Glutamatergic neuron (in vitro differentiated cells): Measurements from ENCODE around the gene TM2D1. TPM values are rescaled to one million over a fixed set of nuclear protein-coding genes. Genes with fewer than 3 reads are reported as not detected.
"Not testable (repeated sequence)": the region's sequence is repeated elsewhere in the genome, so short reads cannot be mapped to it uniquely, and the experiment has no call there.

Experiments
- DNase-seq: peaks from one replicate; pipeline ENCODE4 v3.0.0; 2022
- H3K27ac Mint-ChIP-seq: one replicate; pipeline ENCODE4 v1.8.0; 2020; ENCODE audit warnings: mild to moderate bottlenecking, mixed read lengths, inconsistent platforms; ENCODE audit not compliant: unreplicated experiment
- H3K27me3 Mint-ChIP-seq: one replicate; pipeline ENCODE4 v1.8.0; 2020; ENCODE audit warnings: mild to moderate bottlenecking, moderate library complexity, mixed read lengths, inconsistent platforms; ENCODE audit not compliant: unreplicated experiment
- H3K36me3 Mint-ChIP-seq: one replicate; pipeline ENCODE4 v1.8.0; 2020; ENCODE audit warnings: mild to moderate bottlenecking, mixed read lengths, inconsistent platforms; ENCODE audit not compliant: unreplicated experiment
- H3K4me1 Mint-ChIP-seq: one replicate; pipeline ENCODE4 v1.8.0; 2020; ENCODE audit warnings: mild to moderate bottlenecking, low read depth, mixed read lengths, inconsistent platforms; ENCODE audit not compliant: unreplicated experiment
- H3K4me3 Mint-ChIP-seq: one replicate; pipeline ENCODE4 v1.8.0; 2020; ENCODE audit warnings: mild to moderate bottlenecking, mixed read lengths, inconsistent platforms; ENCODE audit not compliant: unreplicated experiment
- H3K9me3 Mint-ChIP-seq: one replicate; pipeline ENCODE4 v1.8.0; 2020; ENCODE audit warnings: mild to moderate bottlenecking, moderate library complexity, mixed read lengths, inconsistent platforms; ENCODE audit not compliant: unreplicated experiment
- total RNA-seq: library from RNA; stranded (reverse); fragmentation: NEBNext Ultra II Directional; extraction: Animal tissue kit (Norgen Biotek cat#: 25700); gene quantifications from one replicate; pipeline ENCODE4 v1.2.1, GENCODE V29; 2021; ENCODE audit not compliant: unreplicated experiment
- TF ChIP-seq, protein P1 (sequence below): fragments of 200-600 bp; sonication (generic); IDR thresholded peaks from one replicate; pipeline ENCODE4 v1.5.0; 2021; ENCODE audit not compliant: partially characterized antibody, unreplicated experiment

The TM2D1 gene
- total RNA-seq, 1 donor from 2014 or later, result 21.1 TPM

DNA sequence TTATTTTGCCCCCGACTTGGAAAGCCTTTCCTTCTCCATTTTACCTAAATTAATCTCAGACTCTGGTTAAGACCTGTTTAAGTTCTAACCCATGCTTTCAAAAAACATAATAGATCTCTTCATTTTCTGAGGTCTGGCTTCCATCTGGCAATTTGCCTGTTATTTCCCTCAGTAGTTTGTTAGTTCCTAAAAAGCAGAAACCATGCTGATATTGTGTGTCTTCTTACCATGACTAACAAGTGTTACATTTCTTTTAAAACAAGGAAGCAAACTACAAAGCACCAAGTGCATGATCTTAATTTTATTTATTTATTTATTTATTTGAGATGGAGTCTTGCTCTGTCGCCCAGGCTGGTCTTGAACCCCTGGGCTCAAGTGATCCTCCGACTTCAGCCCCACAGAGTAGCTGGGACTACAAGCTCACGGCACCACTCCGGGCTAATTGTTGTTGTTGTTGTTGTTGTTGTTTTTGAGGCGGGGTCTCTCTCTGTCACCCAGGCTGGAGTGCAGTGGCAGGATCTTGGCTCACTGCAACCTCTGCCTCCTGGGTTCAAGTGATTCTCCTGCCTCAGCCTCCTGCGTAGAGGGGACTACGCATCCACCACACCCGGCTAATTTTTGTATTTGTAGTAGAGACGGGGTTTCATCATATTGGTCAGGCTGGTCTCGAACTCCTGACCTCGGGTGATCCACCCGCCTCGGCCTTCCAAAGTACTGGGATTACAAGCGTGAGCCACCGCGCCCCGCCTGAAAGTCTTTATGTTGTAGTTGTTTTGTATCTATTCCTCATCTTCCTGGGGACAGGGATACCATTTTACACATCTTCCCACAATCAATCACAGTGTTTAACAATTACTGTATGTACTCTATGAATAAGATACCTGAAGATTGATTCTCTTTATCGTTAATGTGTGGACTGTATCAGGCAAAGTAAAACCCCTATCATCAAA lies 16.1 kb upstream of the TM2D1 start:
- no peak for DNase-seq
- Mint-ChIP-seq H3K4me1 (no peaks in the 10 kb centered on the region), H3K27ac (no peak overlapping the region), H3K27me3 (peaks cover 1% of the 10 kb centered on the region), H3K4me3 (peak overlapping the region; percentile 15), H3K9me3 (peaks cover 3% of the 10 kb centered on the region), H3K36me3 (no peaks in the 10 kb centered on the region)
- TF ChIP-seq, protein P1, sequence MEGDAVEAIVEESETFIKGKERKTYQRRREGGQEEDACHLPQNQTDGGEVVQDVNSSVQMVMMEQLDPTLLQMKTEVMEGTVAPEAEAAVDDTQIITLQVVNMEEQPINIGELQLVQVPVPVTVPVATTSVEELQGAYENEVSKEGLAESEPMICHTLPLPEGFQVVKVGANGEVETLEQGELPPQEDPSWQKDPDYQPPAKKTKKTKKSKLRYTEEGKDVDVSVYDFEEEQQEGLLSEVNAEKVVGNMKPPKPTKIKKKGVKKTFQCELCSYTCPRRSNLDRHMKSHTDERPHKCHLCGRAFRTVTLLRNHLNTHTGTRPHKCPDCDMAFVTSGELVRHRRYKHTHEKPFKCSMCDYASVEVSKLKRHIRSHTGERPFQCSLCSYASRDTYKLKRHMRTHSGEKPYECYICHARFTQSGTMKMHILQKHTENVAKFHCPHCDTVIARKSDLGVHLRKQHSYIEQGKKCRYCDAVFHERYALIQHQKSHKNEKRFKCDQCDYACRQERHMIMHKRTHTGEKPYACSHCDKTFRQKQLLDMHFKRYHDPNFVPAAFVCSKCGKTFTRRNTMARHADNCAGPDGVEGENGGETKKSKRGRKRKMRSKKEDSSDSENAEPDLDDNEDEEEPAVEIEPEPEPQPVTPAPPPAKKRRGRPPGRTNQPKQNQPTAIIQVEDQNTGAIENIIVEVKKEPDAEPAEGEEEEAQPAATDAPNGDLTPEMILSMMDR, result no peak

- TF ChIP-seq, protein P1, result no peak
- H3K4me3 Mint-ChIP-seq, result no peak overlapping the region
- H3K4me1 Mint-ChIP-seq, result no peaks in the 10 kb centered on the region
- no peaks in the 10 kb centered on the region for H3K9me3 Mint-ChIP-seq
- no peaks in the 10 kb centered on the region for H3K36me3 Mint-ChIP-seq
- no peak overlapping the region for H3K27ac Mint-ChIP-seq
- DNase-seq, result no peak
- H3K27me3 Mint-ChIP-seq, result no peaks in the 10 kb centered on the region
Measured at GRCh38 chr1:61732726-61733125, 7.8 kb upstream of the TM2D1 start.

GRCh38 chr1:61730679-61731078 lies 5.7 kb upstream of the TM2D1 start:
- H3K27me3 Mint-ChIP-seq, result not testable (repeated sequence)

DNA sequence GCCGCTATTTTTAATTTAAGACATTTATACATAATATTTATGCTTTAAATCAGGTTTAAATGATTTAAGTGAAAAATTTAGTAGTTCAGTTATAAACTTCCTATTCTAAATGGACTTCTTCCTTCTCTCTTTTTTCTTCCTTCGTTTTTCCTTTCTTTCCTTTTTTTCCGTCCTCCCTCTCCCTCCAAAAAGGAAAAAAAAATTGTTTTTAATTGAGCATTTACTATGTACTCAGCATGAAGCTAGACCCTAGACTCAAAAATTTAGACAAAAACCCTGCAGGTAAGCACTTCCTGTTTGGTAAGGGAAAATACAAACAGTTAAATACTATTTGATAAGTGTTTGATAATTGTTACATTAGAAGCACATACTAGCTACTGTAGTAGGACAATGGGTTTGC lies 2.6 kb upstream of the TM2D1 start:
- no peak overlapping the region for H3K4me3 Mint-ChIP-seq
- no peaks in the 10 kb centered on the region for H3K36me3 Mint-ChIP-seq
- TF ChIP-seq, protein P1, result no peak
- no peak for DNase-seq
- peaks cover 10% of the 10 kb centered on the region for H3K9me3 Mint-ChIP-seq
- H3K27me3 Mint-ChIP-seq, result peaks cover 9% of the 10 kb centered on the region
- H3K27ac Mint-ChIP-seq, result no peak overlapping the region
- peaks cover 2% of the 10 kb centered on the region for H3K4me1 Mint-ChIP-seq

More at GRCh38 chr1:61730679-61731078, 5.7 kb upstream of the TM2D1 start:
- H3K27ac Mint-ChIP-seq, H3K4me3 Mint-ChIP-seq, DNase-seq, H3K9me3 Mint-ChIP-seq, H3K36me3 Mint-ChIP-seq, H3K4me1 Mint-ChIP-seq: not testable (repeated sequence)

DNA sequence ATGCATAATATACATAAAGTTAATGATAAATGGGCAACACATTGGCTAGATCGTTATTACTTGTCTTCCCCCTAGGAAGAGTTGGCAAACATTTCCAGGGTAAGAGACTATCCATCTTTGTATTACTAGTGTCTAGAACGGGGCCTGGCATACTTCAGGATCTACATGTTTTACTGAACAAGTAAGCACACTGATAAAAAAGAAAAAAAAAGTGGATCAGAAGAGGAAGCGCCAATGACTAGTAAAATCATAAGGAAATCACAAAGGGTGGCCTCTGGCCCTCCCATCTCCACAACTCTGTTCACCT lies 482 bp downstream of the TM2D1 start:
- H3K4me3 Mint-ChIP-seq, result peak overlapping the region; percentile 95
- peaks cover 9% of the 10 kb centered on the region for H3K27me3 Mint-ChIP-seq
- peaks cover 2% of the 10 kb centered on the region for H3K4me1 Mint-ChIP-seq
- H3K36me3 Mint-ChIP-seq, result no peaks in the 10 kb centered on the region
- H3K27ac Mint-ChIP-seq, result peak overlapping the region; percentile 95
- peaks cover 10% of the 10 kb centered on the region for H3K9me3 Mint-ChIP-seq
- TF ChIP-seq, protein P1, result no peak
- no peak for DNase-seq

DNA sequence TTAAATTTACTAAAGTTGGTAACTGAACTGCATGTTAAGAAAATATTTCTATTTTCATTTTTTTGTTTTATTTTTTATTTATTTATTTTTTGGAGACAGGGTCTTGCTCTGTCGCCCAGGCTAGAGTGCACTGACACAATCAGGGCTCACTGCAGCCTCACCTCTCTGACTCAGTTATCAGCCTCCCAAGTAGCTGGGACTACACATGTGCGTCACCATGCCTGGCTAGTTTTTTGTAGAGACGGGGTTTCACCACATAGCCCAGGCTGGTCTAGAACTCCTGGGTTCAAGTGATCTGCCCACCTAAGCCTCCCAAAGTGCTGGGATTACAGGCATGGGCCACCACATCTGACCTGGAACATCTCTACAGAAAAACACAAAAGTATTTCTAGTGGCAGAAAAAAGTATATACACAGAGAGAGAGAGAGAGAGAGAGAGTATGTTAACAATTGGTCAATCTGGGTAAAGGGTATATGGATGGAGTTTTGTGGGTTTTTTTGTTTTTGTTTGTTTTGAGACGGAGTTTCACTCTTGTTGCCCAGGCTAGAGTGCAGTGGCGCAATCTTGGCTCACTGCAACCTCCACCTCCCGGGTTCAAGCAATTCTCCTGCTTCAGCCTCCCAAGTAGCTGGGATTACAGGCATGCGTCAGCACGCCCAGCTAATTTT lies 5.8 kb downstream of the TM2D1 start:
- not testable (repeated sequence) for H3K36me3 Mint-ChIP-seq, H3K4me1 Mint-ChIP-seq, H3K27me3 Mint-ChIP-seq, DNase-seq, H3K9me3 Mint-ChIP-seq, H3K27ac Mint-ChIP-seq, H3K4me3 Mint-ChIP-seq
